ENCODE measurements around the gene MAP4K4.

Gene MAP4K4

DNA sequence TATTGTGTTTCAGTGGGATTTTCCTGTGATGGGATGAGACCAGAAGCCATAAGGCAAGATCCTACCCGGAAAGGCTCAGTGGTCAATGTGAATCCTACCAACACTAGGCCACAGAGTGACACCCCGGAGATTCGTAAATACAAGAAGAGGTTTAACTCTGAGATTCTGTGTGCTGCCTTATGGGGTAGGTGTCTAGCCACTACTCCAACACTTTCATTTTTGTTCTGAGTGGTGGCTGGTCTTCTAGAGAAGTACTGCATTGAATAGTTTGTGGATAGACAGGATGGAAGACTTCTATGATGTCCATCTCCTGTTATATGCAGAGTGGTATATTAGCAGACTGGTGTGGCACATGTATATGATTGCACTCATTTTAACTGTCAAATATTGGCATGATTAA, 176.6 kb downstream of the MAP4K4 start:
- TF ChIP-seq GATA2 (IDR thresholded peaks at IDR 0.05; ENCODE audit: low read depth, low read length): no peak
- TF ChIP-seq GATA3 (IDR thresholded peaks at IDR 0.05; ENCODE audit: low read depth, low read length): no peak

GRCh38 chr2:101879466-101879865, 182.0 kb downstream of the MAP4K4 start:
- TF ChIP-seq GATA2 (IDR thresholded peaks at IDR 0.05; ENCODE audit: low read depth, low read length): no peak
- no peak for TF ChIP-seq GATA3 (IDR thresholded peaks at IDR 0.05; ENCODE audit: low read depth, low read length)

GRCh38 chr2:101881131-101881530, 183.6 kb downstream of the MAP4K4 start:
- TF ChIP-seq GATA3 (IDR thresholded peaks at IDR 0.05; ENCODE audit: low read depth, low read length) (no peak), GATA2 (IDR thresholded peaks at IDR 0.05; ENCODE audit: low read depth, low read length) (no peak)

GRCh38 chr2:101882769-101883307, 185.3 kb downstream of the MAP4K4 start:
- TF ChIP-seq GATA2 (IDR thresholded peaks at IDR 0.05; ENCODE audit: low read depth, low read length) (no peak), GATA3 (IDR thresholded peaks at IDR 0.05; ENCODE audit: low read depth, low read length) (no peak)

DNA sequence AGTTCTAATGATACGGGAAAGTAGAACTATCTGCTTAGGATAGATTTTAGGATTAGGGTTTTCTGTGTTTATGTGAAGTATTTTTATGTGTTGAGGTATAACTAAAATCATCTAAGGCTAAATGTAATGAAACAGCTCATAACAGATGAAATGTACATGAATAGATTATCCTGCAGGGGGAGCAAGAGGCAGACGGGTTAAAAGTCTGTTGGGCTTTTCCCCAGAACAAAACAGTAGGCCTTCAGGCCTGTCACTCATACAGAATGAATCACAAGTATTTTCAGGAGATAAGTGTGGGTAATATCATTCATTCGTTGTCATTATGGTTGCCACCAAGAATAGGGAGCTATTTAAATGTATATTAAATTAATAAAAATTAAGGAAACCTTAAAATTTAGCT, 186.4 kb downstream of the MAP4K4 start:
- TF ChIP-seq GATA2 (IDR thresholded peaks at IDR 0.05; ENCODE audit: low read depth, low read length) (no peak), GATA3 (IDR thresholded peaks at IDR 0.05; ENCODE audit: low read depth, low read length) (no peak)

DNA sequence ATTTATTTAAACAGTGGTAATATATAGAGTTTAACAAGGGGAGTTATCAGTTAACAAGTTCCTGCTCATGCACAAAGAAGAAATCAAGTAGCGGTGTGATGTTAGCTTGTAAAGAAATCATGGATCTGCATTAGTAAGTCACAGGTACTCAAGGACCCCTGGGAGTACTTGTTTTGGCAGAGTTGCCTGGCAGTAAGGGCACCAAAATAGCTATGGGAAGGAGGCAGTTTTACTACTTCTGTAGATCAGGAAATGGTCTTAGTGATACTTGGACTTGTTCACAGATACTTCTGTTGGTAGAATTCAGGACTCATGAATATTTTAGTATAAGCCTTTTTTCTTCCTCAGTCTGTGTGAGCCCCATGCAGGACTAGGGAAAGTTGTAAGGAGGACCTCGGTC, 186.9 kb downstream of the MAP4K4 start:
- TF ChIP-seq GATA2 (IDR thresholded peaks at IDR 0.05; ENCODE audit: low read depth, low read length) (no peak), GATA3 (IDR thresholded peaks at IDR 0.05; ENCODE audit: low read depth, low read length) (no peak)

GRCh38 chr2:101887328-101887727, 189.8 kb downstream of the MAP4K4 start:
- TF ChIP-seq GATA3 (IDR thresholded peaks at IDR 0.05; ENCODE audit: low read depth, low read length) (no peak), GATA2 (IDR thresholded peaks at IDR 0.05; ENCODE audit: low read depth, low read length) (no peak)

GRCh38 chr2:101889460-101890098, 192.1 kb downstream of the MAP4K4 start:
- no peak for TF ChIP-seq GATA3 (IDR thresholded peaks at IDR 0.05; ENCODE audit: low read depth, low read length)
- TF ChIP-seq GATA2 (IDR thresholded peaks at IDR 0.05; ENCODE audit: low read depth, low read length): no peak

DNA sequence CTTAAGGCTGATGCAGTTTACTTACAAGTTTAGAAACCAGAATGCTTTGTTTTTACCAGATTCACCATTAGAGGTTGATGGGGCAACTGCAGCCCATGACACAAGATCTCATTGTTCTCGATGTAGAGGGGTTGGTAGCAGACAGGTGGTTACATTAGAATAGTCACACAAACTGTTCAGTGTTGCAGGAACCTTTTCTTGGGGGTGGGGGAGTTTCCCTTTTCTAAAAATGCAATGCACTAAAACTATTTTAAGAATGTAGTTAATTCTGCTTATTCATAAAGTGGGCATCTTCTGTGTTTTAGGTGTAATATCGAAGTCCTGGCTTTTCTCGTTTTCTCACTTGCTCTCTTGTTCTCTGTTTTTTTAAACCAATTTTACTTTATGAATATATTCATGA, 194.9 kb downstream of the MAP4K4 start:
- TF ChIP-seq GATA2 (IDR thresholded peaks at IDR 0.05; ENCODE audit: low read depth, low read length): no peak
- no peak for TF ChIP-seq GATA3 (IDR thresholded peaks at IDR 0.05; ENCODE audit: low read depth, low read length)

DNA sequence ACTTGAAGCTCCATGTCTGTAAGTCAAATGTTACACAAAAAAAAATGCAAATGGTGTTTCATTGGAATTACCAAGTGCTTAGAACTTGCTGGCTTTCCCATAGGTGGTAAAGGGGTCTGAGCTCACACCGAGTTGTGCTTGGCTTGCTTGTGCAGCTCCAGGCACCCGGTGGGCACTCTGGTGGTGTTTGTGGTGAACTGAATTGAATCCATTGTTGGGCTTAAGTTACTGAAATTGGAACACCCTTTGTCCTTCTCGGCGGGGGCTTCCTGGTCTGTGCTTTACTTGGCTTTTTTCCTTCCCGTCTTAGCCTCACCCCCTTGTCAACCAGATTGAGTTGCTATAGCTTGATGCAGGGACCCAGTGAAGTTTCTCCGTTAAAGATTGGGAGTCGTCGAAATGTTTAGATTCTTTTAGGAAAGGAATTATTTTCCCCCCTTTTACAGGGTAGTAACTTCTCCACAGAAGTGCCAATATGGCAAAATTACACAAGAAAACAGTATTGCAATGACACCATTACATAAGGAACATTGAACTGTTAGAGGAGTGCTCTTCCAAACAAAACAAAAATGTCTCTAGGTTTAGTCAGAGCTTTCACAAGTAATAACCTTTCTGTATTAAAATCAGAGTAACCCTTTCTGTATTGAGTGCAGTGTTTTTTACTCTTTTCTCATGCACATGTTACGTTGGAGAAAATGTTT, 196.3 kb downstream of the MAP4K4 start:
- TF ChIP-seq GATA2 (IDR thresholded peaks at IDR 0.05; ENCODE audit: low read depth, low read length): no peak
- TF ChIP-seq GATA3 (IDR thresholded peaks at IDR 0.05; ENCODE audit: low read depth, low read length): no peak

DNA sequence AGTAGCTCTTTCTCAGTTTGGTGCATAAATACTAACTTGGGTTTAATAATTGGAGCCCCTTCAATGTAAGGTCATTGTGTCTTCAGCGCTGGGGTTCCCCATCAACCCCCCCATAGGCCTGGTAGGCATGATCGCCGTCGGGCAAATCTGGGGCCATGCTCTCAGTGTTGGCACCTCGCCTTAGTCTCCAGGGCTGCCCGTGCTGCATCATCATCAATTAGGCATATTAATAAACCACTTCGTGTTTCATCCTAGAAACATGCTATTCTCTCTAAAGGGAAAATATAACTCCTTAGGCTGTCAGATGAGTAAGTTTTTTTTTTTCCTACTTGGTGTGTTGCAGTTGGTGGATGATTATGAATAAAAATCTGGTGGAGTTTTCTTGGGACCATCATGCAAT, 197.5 kb downstream of the MAP4K4 start:
- no peak for TF ChIP-seq GATA3 (IDR thresholded peaks at IDR 0.05; ENCODE audit: low read depth, low read length)
- no peak for TF ChIP-seq GATA2 (IDR thresholded peaks at IDR 0.05; ENCODE audit: low read depth, low read length)

GRCh38 chr2:101895819-101896322, 198.4 kb downstream of the MAP4K4 start:
- TF ChIP-seq GATA3 (IDR thresholded peaks at IDR 0.05; ENCODE audit: low read depth, low read length) (no peak), GATA2 (IDR thresholded peaks at IDR 0.05; ENCODE audit: low read depth, low read length) (no peak)

DNA sequence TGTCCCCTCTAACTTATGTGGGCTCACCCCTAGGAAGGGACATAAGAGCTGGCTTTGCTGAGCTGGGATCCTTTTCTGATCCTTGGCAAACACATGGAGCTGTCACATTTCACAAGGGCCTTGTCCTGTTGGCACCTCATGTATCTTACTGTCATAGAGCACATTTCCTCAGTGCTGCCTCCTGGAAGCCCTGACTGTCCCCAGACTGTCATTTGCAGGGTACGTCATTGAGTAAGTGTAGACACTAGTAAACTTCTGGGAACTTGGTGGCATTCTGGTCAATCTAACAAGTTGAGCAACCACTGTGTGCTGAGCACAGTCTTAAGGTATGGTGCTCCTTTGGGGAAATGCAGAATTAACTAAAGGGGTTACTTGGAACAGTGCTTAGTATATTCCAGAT, 199.8 kb downstream of the MAP4K4 start:
- TF ChIP-seq GATA3 (IDR thresholded peaks at IDR 0.05; ENCODE audit: low read depth, low read length) (no peak), GATA2 (IDR thresholded peaks at IDR 0.05; ENCODE audit: low read depth, low read length) (no peak)

DNA sequence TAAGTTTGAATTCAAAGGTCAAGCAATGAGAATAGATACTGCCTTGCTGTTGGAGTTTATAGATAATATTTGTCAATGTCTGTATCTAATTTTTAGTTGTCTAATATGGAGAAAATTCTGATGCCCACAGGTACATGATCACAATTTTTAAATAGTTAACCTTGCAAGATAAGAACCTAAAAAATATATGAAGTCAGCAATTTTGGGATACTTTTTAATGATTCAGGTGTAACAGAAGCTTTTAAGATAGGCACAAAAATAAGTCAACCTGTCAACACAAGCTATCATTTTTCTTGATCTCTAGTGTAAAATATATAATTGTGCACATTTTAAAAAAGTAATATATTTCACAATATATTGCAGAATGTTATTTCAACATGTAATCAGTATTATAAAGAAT, 201.8 kb downstream of the MAP4K4 start:
- TF ChIP-seq GATA3 (IDR thresholded peaks at IDR 0.05; ENCODE audit: low read depth, low read length) (no peak), GATA2 (IDR thresholded peaks at IDR 0.05; ENCODE audit: low read depth, low read length) (no peak)

- no peak for TF ChIP-seq GATA2 (IDR thresholded peaks at IDR 0.05; ENCODE audit: low read depth, low read length)
- no peak for TF ChIP-seq GATA3 (IDR thresholded peaks at IDR 0.05; ENCODE audit: low read depth, low read length)
These were observed 202.4 kb downstream of the MAP4K4 start for GRCh38 chr2:101899871-101900270.

Data from SH-SY5Y (cell line).